ENCODE data around the gene CPA4.

Gene CPA4

GRCh38 chr7:130346941-130347340, 54.0 kb downstream of the CPA4 start:
- DNase-seq, result no peak

GRCh38 chr7:130349911-130350782, 57.2 kb downstream of the CPA4 start:
- no peak for DNase-seq

- no peak for DNase-seq
Measured at GRCh38 chr7:130350945-130351790, 58.2 kb downstream of the CPA4 start.

- DNase-seq, result no peak
Measured at GRCh38 chr7:130351791-130352090, 58.8 kb downstream of the CPA4 start.

- no peak for DNase-seq
Measured at GRCh38 chr7:130352194-130353074, 59.5 kb downstream of the CPA4 start.

- no peak for DNase-seq
Measured at GRCh38 chr7:130353196-130353595, 60.2 kb downstream of the CPA4 start.

- DNase-seq, result no peak
Measured at GRCh38 chr7:130356121-130356875, 63.3 kb downstream of the CPA4 start.

- DNase-seq, result no peak
Measured at GRCh38 chr7:130356876-130357611, 64.1 kb downstream of the CPA4 start.

- no peak for DNase-seq
Measured at GRCh38 chr7:130358471-130358870, 65.5 kb downstream of the CPA4 start.

- DNase-seq, result no peak
Measured at GRCh38 chr7:130359276-130359857, 66.4 kb downstream of the CPA4 start.

- DNase-seq, result no peak
Measured at GRCh38 chr7:130360518-130360917, 67.6 kb downstream of the CPA4 start.

- no peak for DNase-seq
Measured at GRCh38 chr7:130361681-130362080, 68.7 kb downstream of the CPA4 start.

GRCh38 chr7:130362251-130362816, 69.4 kb downstream of the CPA4 start:
- no peak for DNase-seq

- DNase-seq, result no peak
Measured at GRCh38 chr7:130363026-130363847, 70.3 kb downstream of the CPA4 start.

GRCh38 chr7:130364451-130364850, 71.5 kb downstream of the CPA4 start:
- DNase-seq, result no peak

GRCh38 chr7:130365088-130365487, 72.1 kb downstream of the CPA4 start:
- no peak for DNase-seq

GRCh38 chr7:130365511-130366441, 72.8 kb downstream of the CPA4 start:
- DNase-seq, result no peak

GRCh38 chr7:130366564-130366963, 73.6 kb downstream of the CPA4 start:
- DNase-seq, result no peak

Measured in hematopoietic multipotent progenitor cell treated with erythropoietin and hydrocortisone succinate and interleukin-3 and kit ligand, for 8 days (in vitro differentiated cells).